ENCODE data around the gene RRP15.

DNA sequence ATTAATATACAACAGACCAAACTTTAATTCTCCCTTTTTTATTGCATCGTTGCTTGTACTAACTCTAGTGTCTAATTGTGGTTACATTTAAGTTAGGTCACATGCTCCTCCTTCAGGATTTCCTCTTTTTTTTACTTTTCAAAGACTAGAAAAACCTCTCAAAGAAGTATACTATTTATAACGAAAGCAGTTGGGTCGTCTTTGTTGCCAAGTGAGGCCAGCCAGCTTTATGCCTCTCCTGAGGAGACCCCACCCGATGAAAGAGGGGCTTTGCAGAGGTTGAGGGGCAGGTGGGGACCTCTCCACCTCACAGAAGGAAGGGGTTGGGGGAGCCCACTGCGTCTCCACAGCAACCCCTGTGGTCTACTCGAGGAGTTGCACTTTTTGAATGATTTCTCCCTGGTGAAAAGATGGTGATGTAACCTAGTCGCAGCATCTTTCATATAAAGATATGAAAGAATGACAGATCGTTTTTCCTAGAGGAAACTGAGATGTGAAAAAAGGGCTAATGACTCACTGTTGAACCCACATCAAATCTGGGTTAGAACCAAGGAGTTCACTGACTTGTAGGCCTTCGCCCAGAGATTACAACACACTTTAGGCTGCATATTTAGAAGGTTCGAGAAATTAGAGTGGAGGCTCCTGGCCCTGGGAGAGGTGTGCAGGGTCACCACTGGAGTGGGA is 66.4 kb downstream of the RRP15 start:
- TF ChIP-seq POLR2AphosphoS5 (IDR thresholded peaks at IDR 0.05; ENCODE audit: low read depth, low read length) (no peak), SIN3A (IDR thresholded peaks at IDR 0.05; ENCODE audit: borderline replicate concordance, insufficient read depth, low read depth, low read length) (no peak)
- TF ChIP-seq, protein P1, sequence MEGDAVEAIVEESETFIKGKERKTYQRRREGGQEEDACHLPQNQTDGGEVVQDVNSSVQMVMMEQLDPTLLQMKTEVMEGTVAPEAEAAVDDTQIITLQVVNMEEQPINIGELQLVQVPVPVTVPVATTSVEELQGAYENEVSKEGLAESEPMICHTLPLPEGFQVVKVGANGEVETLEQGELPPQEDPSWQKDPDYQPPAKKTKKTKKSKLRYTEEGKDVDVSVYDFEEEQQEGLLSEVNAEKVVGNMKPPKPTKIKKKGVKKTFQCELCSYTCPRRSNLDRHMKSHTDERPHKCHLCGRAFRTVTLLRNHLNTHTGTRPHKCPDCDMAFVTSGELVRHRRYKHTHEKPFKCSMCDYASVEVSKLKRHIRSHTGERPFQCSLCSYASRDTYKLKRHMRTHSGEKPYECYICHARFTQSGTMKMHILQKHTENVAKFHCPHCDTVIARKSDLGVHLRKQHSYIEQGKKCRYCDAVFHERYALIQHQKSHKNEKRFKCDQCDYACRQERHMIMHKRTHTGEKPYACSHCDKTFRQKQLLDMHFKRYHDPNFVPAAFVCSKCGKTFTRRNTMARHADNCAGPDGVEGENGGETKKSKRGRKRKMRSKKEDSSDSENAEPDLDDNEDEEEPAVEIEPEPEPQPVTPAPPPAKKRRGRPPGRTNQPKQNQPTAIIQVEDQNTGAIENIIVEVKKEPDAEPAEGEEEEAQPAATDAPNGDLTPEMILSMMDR (IDR thresholded peaks at IDR 0.05): peak; percentile 84
- TF ChIP-seq, protein P2, sequence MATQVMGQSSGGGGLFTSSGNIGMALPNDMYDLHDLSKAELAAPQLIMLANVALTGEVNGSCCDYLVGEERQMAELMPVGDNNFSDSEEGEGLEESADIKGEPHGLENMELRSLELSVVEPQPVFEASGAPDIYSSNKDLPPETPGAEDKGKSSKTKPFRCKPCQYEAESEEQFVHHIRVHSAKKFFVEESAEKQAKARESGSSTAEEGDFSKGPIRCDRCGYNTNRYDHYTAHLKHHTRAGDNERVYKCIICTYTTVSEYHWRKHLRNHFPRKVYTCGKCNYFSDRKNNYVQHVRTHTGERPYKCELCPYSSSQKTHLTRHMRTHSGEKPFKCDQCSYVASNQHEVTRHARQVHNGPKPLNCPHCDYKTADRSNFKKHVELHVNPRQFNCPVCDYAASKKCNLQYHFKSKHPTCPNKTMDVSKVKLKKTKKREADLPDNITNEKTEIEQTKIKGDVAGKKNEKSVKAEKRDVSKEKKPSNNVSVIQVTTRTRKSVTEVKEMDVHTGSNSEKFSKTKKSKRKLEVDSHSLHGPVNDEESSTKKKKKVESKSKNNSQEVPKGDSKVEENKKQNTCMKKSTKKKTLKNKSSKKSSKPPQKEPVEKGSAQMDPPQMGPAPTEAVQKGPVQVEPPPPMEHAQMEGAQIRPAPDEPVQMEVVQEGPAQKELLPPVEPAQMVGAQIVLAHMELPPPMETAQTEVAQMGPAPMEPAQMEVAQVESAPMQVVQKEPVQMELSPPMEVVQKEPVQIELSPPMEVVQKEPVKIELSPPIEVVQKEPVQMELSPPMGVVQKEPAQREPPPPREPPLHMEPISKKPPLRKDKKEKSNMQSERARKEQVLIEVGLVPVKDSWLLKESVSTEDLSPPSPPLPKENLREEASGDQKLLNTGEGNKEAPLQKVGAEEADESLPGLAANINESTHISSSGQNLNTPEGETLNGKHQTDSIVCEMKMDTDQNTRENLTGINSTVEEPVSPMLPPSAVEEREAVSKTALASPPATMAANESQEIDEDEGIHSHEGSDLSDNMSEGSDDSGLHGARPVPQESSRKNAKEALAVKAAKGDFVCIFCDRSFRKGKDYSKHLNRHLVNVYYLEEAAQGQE (IDR thresholded peaks at IDR 0.05; ENCODE audit: insufficient read depth in 1 of 2, low read depth in 2 of 2, low read length in 1 of 2): no peak

Measured in Panc1 (cell line).